Rectal smooth muscle tissue (tissue), 1 donor: ENCODE measurements around the gene RAP1GAP.

ENCODE experiments used
- H3K27ac ChIP-seq: one replicate; pipeline ENCODE4 v1.7.0; 2013; ENCODE audit warnings: low read depth, low read length, inconsistent platforms
- H3K27me3 ChIP-seq: one replicate; pipeline ENCODE4 v1.7.0; 2013; ENCODE audit warnings: low read length; ENCODE audit not compliant: control insufficient read depth, insufficient read depth
- H3K36me3 ChIP-seq: one replicate; pipeline ENCODE4 v1.7.0; 2013; ENCODE audit warnings: low read length; ENCODE audit not compliant: control insufficient read depth, insufficient read depth
- H3K4me1 ChIP-seq: one replicate; pipeline ENCODE4 v1.7.0; 2013; ENCODE audit warnings: low read length; ENCODE audit not compliant: control insufficient read depth, insufficient read depth
- H3K4me3 ChIP-seq: one replicate; pipeline ENCODE4 v1.7.0; 2013; ENCODE audit warnings: low read length
- H3K9ac ChIP-seq: one replicate; pipeline ENCODE4 v1.7.0; 2013; ENCODE audit warnings: low read length

RAP1GAP gene

GRCh38 chr1:21644348-21644747 is 24.8 kb downstream of the RAP1GAP start:
- no peak overlapping the region for H3K9ac ChIP-seq
- H3K27ac ChIP-seq: no peak overlapping the region
- peaks cover 4% of the 10 kb centered on the region for H3K27me3 ChIP-seq
- no peak overlapping the region for H3K4me3 ChIP-seq
- H3K36me3 ChIP-seq: no peaks in the 10 kb centered on the region
- no peaks in the 10 kb centered on the region for H3K4me1 ChIP-seq

DNA sequence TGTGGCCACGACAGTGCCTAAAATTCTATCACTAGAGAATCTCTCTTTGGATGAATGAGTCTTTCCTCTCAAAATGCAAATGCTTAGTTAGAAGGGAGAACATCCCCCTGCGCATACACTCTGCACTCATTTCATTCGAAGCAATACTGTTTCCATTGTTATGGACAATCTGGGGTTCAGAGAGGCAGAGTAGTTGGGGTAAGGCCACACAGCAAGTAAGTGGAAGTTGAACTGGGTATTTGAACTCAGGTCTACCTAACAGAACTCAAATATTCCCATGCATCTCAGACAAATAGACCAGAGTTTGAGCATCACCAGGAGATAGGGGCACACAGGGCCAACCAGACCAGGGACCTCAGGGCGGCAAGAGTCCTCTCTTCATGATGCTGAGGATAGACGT is 25.5 kb downstream of the RAP1GAP start:
- no peak overlapping the region for H3K27ac ChIP-seq
- no peak overlapping the region for H3K9ac ChIP-seq
- H3K36me3 ChIP-seq: no peaks in the 10 kb centered on the region

DNA sequence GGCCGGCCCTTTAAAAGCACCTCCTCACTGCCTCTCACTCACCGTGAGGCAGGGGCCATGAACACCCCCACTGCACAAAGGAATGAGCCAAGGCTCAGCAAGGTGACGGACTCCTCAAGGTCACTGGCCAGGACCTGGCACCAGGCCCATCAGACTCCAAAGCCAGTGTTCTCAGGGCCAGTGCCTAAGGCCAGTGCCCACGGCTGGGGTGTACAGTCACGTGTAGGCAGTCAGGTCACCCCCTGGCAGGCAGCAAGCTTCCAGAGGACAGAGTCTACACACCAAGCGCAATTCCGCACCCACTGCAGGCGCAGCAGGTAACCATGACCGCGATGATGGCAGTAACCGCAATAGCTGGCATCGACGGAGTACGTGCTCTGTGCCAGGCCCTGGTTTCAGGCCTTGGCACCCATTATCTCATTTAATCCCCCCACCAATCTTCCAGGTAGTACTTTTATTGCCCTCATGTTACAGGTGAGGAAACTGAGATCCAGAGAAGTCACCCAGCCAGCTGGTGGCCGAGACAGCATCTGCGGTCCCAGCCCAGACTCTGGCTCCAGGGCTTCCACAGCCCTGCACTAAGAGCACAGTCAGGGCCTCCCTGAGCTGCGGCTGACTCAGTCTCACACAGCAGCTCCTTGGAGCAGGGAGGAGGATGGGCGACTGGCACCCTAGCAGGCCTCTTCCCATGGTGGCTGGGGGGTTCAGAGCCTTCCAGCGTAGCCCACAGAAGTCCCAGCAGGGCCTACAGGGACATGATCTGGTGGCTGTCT is 27.0 kb downstream of the RAP1GAP start:
- no peaks in the 10 kb centered on the region for H3K36me3 ChIP-seq
- H3K4me1 ChIP-seq: no peaks in the 10 kb centered on the region
- no peak overlapping the region for H3K4me3 ChIP-seq

More for the DNA sequence above, 25.5 kb downstream of the RAP1GAP start:
- Histone ChIP-seq H3K4me1 (no peaks in the 10 kb centered on the region), H3K27me3 (peaks cover 4% of the 10 kb centered on the region), H3K4me3 (no peak overlapping the region)

DNA sequence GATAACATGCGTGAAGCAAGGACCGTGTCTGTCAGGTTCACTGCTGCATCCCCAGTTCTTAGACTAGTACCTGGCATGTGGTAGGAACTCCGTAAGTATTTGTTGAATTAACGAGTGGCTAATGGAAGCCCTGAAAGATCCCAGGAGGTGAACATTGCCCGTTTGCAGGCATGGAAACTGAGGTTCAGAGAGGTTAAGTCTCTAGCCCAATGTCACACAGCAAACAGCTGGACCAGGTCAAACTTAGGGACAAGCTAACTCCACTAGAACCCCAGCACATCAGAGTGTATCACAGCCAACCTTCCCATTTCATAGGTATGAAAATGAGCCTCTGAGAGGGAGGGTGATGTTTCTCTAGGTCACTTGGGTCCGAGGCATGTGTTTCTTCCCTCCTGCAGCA is 27.6 kb downstream of the RAP1GAP start:
- Histone ChIP-seq H3K36me3 (no peaks in the 10 kb centered on the region), H3K27me3 (no peaks in the 10 kb centered on the region), H3K4me3 (no peak overlapping the region), H3K4me1 (no peaks in the 10 kb centered on the region), H3K9ac (no peak overlapping the region), H3K27ac (no peak overlapping the region)

More for the DNA sequence above, 27.0 kb downstream of the RAP1GAP start:
- Histone ChIP-seq H3K27ac (no peak overlapping the region), H3K27me3 (peaks cover 2% of the 10 kb centered on the region), H3K9ac (no peak overlapping the region)

DNA sequence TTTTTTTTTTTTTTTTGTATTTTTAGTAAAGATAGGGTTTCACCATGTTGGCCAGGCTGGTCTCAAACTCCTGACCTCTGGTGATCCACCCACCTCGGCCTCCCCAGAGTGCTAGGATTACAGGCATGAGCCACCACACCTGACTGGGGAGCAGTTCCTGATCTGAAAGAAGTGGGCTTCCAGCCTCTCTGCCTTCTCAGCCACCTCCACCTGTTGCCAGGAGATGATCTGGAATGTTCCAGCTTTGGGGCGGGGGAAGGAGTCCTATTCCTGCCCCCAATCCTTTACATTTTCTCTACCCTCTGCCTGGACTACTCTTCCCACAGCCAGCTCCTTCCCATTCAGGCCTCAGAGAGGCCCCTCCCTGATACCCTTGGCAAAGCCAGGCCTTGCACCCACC is 28.1 kb downstream of the RAP1GAP start:
- no peaks in the 10 kb centered on the region for H3K27me3 ChIP-seq
- no peaks in the 10 kb centered on the region for H3K4me1 ChIP-seq
- no peaks in the 10 kb centered on the region for H3K36me3 ChIP-seq
- H3K27ac ChIP-seq: no peak overlapping the region
- H3K9ac ChIP-seq: no peak overlapping the region
- H3K4me3 ChIP-seq: no peak overlapping the region

GRCh38 chr1:21640653-21641052 is 28.5 kb downstream of the RAP1GAP start:
- peaks cover 1% of the 10 kb centered on the region for H3K27me3 ChIP-seq
- H3K4me3 ChIP-seq: no peak overlapping the region
- H3K9ac ChIP-seq: no peak overlapping the region
- no peak overlapping the region for H3K27ac ChIP-seq
- H3K4me1 ChIP-seq: no peaks in the 10 kb centered on the region
- no peaks in the 10 kb centered on the region for H3K36me3 ChIP-seq

- no peak overlapping the region for H3K9ac ChIP-seq
- no peak overlapping the region for H3K27ac ChIP-seq
- H3K36me3 ChIP-seq: no peaks in the 10 kb centered on the region
- peaks cover 9% of the 10 kb centered on the region for H3K27me3 ChIP-seq
- no peak overlapping the region for H3K4me3 ChIP-seq
- no peaks in the 10 kb centered on the region for H3K4me1 ChIP-seq
Measured at GRCh38 chr1:21639594-21640041, 29.5 kb downstream of the RAP1GAP start.

DNA sequence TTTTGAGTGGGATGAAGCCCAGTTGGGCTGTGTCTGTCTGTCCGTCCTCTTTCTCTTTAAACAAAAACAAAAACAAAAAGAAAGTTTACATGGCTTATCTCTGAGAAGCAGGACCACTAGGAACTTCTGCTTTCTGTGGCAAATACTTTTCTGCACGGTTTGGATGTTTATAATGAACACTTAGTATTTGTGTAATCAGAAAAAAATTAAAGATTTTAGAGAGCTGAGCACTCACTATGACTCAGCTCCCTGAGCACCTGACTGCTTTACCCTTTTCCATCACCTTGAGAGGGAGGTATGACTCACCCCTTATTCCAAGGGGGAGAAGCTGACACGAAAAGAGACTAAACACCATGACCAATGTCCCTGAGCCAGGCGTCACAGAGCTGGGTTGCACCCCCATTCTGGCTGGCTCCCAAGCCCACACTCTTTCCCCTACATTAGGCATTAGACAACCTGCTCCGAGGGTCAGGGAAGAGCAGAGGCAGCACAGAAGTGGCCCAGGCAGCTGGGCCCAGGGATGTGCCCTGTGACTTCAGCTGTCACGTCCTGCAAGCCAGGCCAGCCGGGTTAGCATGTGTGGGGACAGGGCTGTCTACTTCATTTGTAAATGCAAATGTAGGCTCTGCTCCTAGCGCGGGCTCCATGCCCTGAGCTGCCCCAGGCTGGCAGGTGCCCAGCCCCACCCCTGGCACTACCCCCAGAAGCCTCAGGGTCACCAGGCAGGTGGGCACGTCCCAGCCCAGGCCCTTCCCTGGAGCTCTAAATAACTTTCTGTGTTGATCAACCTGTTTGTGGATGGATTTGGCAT is 30.4 kb downstream of the RAP1GAP start:
- Histone ChIP-seq H3K27me3 (peaks cover 9% of the 10 kb centered on the region), H3K36me3 (no peaks in the 10 kb centered on the region), H3K4me3 (no peak overlapping the region), H3K4me1 (no peaks in the 10 kb centered on the region), H3K9ac (no peak overlapping the region), H3K27ac (no peak overlapping the region)

- Histone ChIP-seq H3K36me3 (no peaks in the 10 kb centered on the region), H3K4me3 (no peak overlapping the region), H3K27ac (no peak overlapping the region), H3K9ac (no peak overlapping the region), H3K4me1 (no peaks in the 10 kb centered on the region), H3K27me3 (peaks cover 11% of the 10 kb centered on the region)
Measured at GRCh38 chr1:21637514-21637913, 31.6 kb downstream of the RAP1GAP start.

- Histone ChIP-seq H3K27me3 (peaks cover 11% of the 10 kb centered on the region), H3K9ac (no peak overlapping the region), H3K4me1 (no peaks in the 10 kb centered on the region), H3K36me3 (no peaks in the 10 kb centered on the region), H3K4me3 (no peak overlapping the region), H3K27ac (no peak overlapping the region)
Measured at GRCh38 chr1:21636029-21636428, 33.1 kb downstream of the RAP1GAP start.

- H3K27ac ChIP-seq: no peak overlapping the region
- H3K4me3 ChIP-seq: no peak overlapping the region
- no peak overlapping the region for H3K9ac ChIP-seq
Measured at GRCh38 chr1:21634806-21635535, 34.2 kb downstream of the RAP1GAP start.

More at GRCh38 chr1:21634806-21635535, 34.2 kb downstream of the RAP1GAP start:
- Histone ChIP-seq H3K27me3 (peaks cover 11% of the 10 kb centered on the region), H3K36me3 (no peaks in the 10 kb centered on the region), H3K4me1 (no peaks in the 10 kb centered on the region)
